SK-N-SH treated with all-trans-retinoic acid at 6 μM for 48 hours (cell line): ENCODE measurements around the gene CEACAM18.

Source experiments
- ATAC-seq: fragments of 200-7000 bp; cut with Tn5 transposase; 3 replicates; pipeline ENCODE4 v1.9.1; 2020; ENCODE audit warnings: mild to moderate bottlenecking, moderate library complexity
- ARNTL ChIP-seq: fragments of 450-650 bp; formaldehyde crosslinking; IDR thresholded peaks from 2 replicates; pipeline ENCODE4 v1.5.0; 2020; ENCODE audit warnings: low read depth, mild to moderate bottlenecking, moderate library complexity, borderline replicate concordance
- BACH2 ChIP-seq: fragments of 250-450 bp; sonication (Bioruptor Pico); IDR thresholded peaks from 2 replicates; pipeline ENCODE4 v1.9.0; 2021; ENCODE audit warnings: mild to moderate bottlenecking, borderline replicate concordance
- CSDC2 ChIP-seq: fragments of 250-450 bp; sonication (Bioruptor Pico); IDR thresholded peaks from 2 replicates; pipeline ENCODE4 v1.5.0; 2020; ENCODE audit warnings: mild to moderate bottlenecking, moderate library complexity
- ESRRG ChIP-seq: fragments of 250-450 bp; sonication (Bioruptor Pico); IDR thresholded peaks from 2 replicates; pipeline ENCODE4 v1.6.1; 2021; ENCODE audit warnings: mild to moderate bottlenecking
- GLIS3 ChIP-seq: fragments of 250-450 bp; sonication (Bioruptor Pico); IDR thresholded peaks from 2 replicates; pipeline ENCODE4 v1.5.0; 2020; ENCODE audit warnings: mild to moderate bottlenecking, moderate library complexity
- ISL1 ChIP-seq: fragments of 250-450 bp; sonication (Bioruptor Pico); IDR thresholded peaks from 2 replicates; pipeline ENCODE4 v2.1.2; 2022; ENCODE audit warnings: mild to moderate bottlenecking, moderate library complexity
- OSR1 ChIP-seq: fragments of 250-450 bp; sonication (Bioruptor Pico); IDR thresholded peaks from 2 replicates; pipeline ENCODE4 v1.8.0; 2022; ENCODE audit warnings: moderate library complexity, mild to moderate bottlenecking, inconsistent platforms
- PPARA ChIP-seq: fragments of 250-450 bp; sonication (Bioruptor Pico); IDR thresholded peaks from 2 replicates; pipeline ENCODE4 v1.5.0; 2020; ENCODE audit warnings: mild to moderate bottlenecking, borderline replicate concordance
- RARB ChIP-seq: fragments of 250-450 bp; sonication (Bioruptor Pico); IDR thresholded peaks from 2 replicates; pipeline ENCODE4 v1.8.0; 2021; ENCODE audit warnings: mild to moderate bottlenecking, moderate library complexity
- SNAI2 ChIP-seq: fragments of 250-450 bp; sonication (Bioruptor Pico); IDR thresholded peaks from 2 replicates; pipeline ENCODE4 v1.5.0; 2020; ENCODE audit warnings: mild to moderate bottlenecking, moderate library complexity
- TCF4 ChIP-seq: fragments of 250-450 bp; sonication (Bioruptor Pico); IDR thresholded peaks from 2 replicates; pipeline ENCODE4 v1.8.0; 2021; ENCODE audit warnings: mild to moderate bottlenecking, moderate library complexity, borderline replicate concordance
- ZC3H10 ChIP-seq: fragments of 250-450 bp; sonication (Bioruptor Pico); IDR thresholded peaks from 2 replicates; pipeline ENCODE4 v1.5.1; 2021; ENCODE audit warnings: mild to moderate bottlenecking, moderate library complexity
- ZFP3 ChIP-seq: fragments of 250-450 bp; sonication (Bioruptor Pico); IDR thresholded peaks from 2 replicates; pipeline ENCODE4 v1.5.0; 2020; ENCODE audit warnings: mild to moderate bottlenecking, moderate library complexity
- ZFP30 ChIP-seq: fragments of 450-650 bp; formaldehyde crosslinking; IDR thresholded peaks from 2 replicates; pipeline ENCODE4 v1.5.0; 2022; ENCODE audit warnings: mild to moderate bottlenecking, moderate library complexity
- ZNF565 ChIP-seq: fragments of 450-650 bp; formaldehyde crosslinking; conservative IDR thresholded peaks from 2 replicates; pipeline ENCODE4 v1.5.0; 2020; ENCODE audit warnings: low read depth, mild to moderate bottlenecking, moderate library complexity
- ZNF70 ChIP-seq: fragments of 450-650 bp; formaldehyde crosslinking; IDR thresholded peaks from 2 replicates; pipeline ENCODE4 v1.5.0; 2020; ENCODE audit warnings: mild to moderate bottlenecking, moderate library complexity
- ZNF8 ChIP-seq: fragments of 450-650 bp; formaldehyde crosslinking; IDR thresholded peaks from 2 replicates; pipeline ENCODE4 v1.5.0; 2020; ENCODE audit warnings: mild to moderate bottlenecking, moderate library complexity
- TF ChIP-seq, protein P1 (sequence below): fragments of 250-450 bp; sonication (Bioruptor Pico); IDR thresholded peaks from 2 replicates; pipeline ENCODE4 v1.5.1; 2021; ENCODE audit warnings: mild to moderate bottlenecking, moderate library complexity
- TF ChIP-seq, protein P2 (sequence below): fragments of 250-450 bp; sonication (Bioruptor Pico); IDR thresholded peaks from 2 replicates; pipeline ENCODE4 v1.8.0; 2020; ENCODE audit warnings: mild to moderate bottlenecking, moderate library complexity, borderline replicate concordance
- TF ChIP-seq, protein P3 (sequence below): fragments of 250-450 bp; sonication (Bioruptor Pico); IDR thresholded peaks from 2 replicates; pipeline ENCODE4 v1.5.1; 2020; ENCODE audit warnings: low read depth, mild to moderate bottlenecking, moderate library complexity
- TF ChIP-seq, protein P4 (sequence below): fragments of 250-450 bp; sonication (Bioruptor Pico); IDR thresholded peaks from 2 replicates; pipeline ENCODE4 v1.8.0; 2021; ENCODE audit warnings: low read depth, mild to moderate bottlenecking, moderate library complexity, borderline replicate concordance
- TF ChIP-seq, protein P5 (sequence below): fragments of 250-450 bp; sonication (Bioruptor Pico); IDR thresholded peaks from 2 replicates; pipeline ENCODE4 v1.5.0; 2020; ENCODE audit warnings: mild to moderate bottlenecking, moderate library complexity

Gene CEACAM18

DNA sequence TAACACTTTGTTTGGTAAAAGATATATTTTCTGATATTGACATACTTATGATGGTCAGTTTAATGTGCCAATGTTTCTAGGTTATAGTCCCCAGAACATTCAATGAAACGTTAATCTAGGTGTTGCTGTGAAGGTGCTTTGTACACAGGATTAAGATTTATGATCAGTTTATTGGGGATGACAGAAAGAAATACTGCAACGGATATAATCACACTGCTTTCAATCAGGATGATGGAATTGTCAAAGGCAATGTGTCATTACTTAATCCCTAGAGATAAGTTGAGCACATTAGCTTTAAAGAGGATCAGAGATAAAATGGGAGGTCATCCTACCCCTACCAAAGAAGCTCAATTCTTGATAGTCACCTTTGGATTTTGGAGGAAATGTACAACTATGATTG is 35.6 kb downstream of the CEACAM18 start (continued):
- TF ChIP-seq, protein P1, sequence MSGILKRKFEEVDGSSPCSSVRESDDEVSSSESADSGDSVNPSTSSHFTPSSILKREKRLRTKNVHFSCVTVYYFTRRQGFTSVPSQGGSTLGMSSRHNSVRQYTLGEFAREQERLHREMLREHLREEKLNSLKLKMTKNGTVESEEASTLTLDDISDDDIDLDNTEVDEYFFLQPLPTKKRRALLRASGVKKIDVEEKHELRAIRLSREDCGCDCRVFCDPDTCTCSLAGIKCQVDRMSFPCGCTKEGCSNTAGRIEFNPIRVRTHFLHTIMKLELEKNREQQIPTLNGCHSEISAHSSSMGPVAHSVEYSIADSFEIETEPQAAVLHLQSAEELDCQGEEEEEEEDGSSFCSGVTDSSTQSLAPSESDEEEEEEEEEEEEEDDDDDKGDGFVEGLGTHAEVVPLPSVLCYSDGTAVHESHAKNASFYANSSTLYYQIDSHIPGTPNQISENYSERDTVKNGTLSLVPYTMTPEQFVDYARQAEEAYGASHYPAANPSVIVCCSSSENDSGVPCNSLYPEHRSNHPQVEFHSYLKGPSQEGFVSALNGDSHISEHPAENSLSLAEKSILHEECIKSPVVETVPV (CRISPR knock-in tag): no peak

DNA sequence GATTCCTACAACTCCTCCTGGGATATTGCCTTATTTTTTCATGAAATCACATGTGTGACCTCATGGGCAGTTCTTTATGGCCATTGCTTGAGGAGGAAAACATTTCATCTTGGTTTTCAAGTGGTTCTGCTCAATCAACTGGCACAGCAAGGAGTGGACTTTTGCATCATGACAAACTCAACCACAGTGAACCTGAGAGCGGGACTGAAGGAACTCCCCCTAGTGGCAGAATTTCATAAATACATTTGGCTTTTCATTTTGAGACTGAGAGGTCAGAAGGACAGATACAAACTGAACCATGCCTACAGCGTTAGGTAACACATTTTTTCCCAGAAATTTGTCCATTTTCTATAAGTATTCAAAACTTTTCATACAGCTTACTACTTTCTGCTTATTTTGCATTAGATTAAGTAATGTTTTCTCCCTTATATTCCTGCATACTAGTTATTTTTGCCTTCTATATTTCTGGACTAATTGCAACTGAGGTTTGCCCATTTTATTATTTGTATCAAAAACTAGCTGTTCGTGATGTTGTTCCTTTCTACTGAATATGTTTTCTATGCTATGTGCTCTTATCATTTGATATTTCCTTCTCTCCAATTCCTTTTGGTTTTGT is 36.6 kb downstream of the CEACAM18 start:
- peak; percentile 76 for ATAC-seq
- TF ChIP-seq ISL1 (CRISPR knock-in tag) (no peak), ZC3H10 (CRISPR knock-in tag) (no peak), ZNF8 (CRISPR knock-in tag) (no peak), RARB (CRISPR knock-in tag) (no peak), GLIS3 (no peak), ARNTL (CRISPR knock-in tag) (no peak), ESRRG (CRISPR knock-in tag) (no peak), ZFP30 (CRISPR knock-in tag) (no peak), SNAI2 (CRISPR knock-in tag) (no peak), OSR1 (CRISPR knock-in tag) (no peak), ZNF70 (CRISPR knock-in tag) (no peak), BACH2 (no peak)
- TF ChIP-seq, protein P2, sequence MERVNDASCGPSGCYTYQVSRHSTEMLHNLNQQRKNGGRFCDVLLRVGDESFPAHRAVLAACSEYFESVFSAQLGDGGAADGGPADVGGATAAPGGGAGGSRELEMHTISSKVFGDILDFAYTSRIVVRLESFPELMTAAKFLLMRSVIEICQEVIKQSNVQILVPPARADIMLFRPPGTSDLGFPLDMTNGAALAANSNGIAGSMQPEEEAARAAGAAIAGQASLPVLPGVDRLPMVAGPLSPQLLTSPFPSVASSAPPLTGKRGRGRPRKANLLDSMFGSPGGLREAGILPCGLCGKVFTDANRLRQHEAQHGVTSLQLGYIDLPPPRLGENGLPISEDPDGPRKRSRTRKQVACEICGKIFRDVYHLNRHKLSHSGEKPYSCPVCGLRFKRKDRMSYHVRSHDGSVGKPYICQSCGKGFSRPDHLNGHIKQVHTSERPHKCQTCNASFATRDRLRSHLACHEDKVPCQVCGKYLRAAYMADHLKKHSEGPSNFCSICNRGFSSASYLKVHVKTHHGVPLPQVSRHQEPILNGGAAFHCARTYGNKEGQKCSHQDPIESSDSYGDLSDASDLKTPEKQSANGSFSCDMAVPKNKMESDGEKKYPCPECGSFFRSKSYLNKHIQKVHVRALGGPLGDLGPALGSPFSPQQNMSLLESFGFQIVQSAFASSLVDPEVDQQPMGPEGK (CRISPR knock-in tag): no peak
- TF ChIP-seq, protein P3, sequence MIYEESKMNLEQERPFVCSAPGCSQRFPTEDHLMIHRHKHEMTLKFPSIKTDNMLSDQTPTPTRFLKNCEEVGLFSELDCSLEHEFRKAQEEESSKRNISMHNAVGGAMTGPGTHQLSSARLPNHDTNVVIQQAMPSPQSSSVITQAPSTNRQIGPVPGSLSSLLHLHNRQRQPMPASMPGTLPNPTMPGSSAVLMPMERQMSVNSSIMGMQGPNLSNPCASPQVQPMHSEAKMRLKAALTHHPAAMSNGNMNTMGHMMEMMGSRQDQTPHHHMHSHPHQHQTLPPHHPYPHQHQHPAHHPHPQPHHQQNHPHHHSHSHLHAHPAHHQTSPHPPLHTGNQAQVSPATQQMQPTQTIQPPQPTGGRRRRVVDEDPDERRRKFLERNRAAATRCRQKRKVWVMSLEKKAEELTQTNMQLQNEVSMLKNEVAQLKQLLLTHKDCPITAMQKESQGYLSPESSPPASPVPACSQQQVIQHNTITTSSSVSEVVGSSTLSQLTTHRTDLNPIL (CRISPR knock-in tag): no peak
- TF ChIP-seq, protein P4, sequence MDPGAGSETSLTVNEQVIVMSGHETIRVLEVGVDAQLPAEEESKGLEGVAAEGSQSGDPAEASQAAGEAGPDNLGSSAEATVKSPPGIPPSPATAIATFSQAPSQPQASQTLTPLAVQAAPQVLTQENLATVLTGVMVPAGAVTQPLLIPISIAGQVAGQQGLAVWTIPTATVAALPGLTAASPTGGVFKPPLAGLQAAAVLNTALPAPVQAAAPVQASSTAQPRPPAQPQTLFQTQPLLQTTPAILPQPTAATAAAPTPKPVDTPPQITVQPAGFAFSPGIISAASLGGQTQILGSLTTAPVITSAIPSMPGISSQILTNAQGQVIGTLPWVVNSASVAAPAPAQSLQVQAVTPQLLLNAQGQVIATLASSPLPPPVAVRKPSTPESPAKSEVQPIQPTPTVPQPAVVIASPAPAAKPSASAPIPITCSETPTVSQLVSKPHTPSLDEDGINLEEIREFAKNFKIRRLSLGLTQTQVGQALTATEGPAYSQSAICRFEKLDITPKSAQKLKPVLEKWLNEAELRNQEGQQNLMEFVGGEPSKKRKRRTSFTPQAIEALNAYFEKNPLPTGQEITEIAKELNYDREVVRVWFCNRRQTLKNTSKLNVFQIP (CRISPR knock-in tag): no peak
- TF ChIP-seq, protein P5, sequence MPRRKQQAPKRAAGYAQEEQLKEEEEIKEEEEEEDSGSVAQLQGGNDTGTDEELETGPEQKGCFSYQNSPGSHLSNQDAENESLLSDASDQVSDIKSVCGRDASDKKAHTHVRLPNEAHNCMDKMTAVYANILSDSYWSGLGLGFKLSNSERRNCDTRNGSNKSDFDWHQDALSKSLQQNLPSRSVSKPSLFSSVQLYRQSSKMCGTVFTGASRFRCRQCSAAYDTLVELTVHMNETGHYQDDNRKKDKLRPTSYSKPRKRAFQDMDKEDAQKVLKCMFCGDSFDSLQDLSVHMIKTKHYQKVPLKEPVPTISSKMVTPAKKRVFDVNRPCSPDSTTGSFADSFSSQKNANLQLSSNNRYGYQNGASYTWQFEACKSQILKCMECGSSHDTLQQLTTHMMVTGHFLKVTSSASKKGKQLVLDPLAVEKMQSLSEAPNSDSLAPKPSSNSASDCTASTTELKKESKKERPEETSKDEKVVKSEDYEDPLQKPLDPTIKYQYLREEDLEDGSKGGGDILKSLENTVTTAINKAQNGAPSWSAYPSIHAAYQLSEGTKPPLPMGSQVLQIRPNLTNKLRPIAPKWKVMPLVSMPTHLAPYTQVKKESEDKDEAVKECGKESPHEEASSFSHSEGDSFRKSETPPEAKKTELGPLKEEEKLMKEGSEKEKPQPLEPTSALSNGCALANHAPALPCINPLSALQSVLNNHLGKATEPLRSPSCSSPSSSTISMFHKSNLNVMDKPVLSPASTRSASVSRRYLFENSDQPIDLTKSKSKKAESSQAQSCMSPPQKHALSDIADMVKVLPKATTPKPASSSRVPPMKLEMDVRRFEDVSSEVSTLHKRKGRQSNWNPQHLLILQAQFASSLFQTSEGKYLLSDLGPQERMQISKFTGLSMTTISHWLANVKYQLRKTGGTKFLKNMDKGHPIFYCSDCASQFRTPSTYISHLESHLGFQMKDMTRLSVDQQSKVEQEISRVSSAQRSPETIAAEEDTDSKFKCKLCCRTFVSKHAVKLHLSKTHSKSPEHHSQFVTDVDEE: no peak
- TF ChIP-seq, all 23 proteins: peak for 0

DNA sequence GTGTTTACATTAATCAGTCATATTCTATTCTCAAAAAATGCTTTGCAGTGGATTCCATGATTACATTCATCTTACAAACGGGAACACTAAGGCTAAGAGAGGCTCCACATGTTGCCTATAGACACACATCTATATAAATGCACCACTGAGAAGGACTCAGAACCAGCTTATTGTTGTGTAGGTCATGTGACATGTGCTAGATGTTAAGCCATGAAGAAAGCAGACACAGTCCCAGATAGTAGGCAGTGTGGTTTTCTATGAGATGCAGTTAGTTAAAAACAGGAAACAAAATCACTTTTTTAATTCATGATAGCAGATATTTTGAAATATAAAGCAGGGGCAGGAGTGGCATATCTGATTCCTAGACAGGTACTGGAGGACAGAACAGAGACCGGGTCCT is 42.4 kb downstream of the CEACAM18 start:
- no peak for TF ChIP-seq ZC3H10 (CRISPR knock-in tag)
- TF ChIP-seq ESRRG (CRISPR knock-in tag): no peak
- no peak for TF ChIP-seq ISL1 (CRISPR knock-in tag)
- no peak for TF ChIP-seq SNAI2 (CRISPR knock-in tag)
- no peak for TF ChIP-seq TCF4 (CRISPR knock-in tag)
- TF ChIP-seq PPARA (CRISPR knock-in tag): no peak
- TF ChIP-seq, protein P3 (CRISPR knock-in tag): no peak
- TF ChIP-seq ARNTL (CRISPR knock-in tag): no peak
- TF ChIP-seq, protein P1 (CRISPR knock-in tag): no peak
- no peak for TF ChIP-seq GLIS3
- no peak for TF ChIP-seq ZNF565 (CRISPR knock-in tag)
- TF ChIP-seq CSDC2 (CRISPR knock-in tag): no peak
- no peak for TF ChIP-seq RARB (CRISPR knock-in tag)
- TF ChIP-seq ZFP30 (CRISPR knock-in tag): no peak
- TF ChIP-seq ZNF8 (CRISPR knock-in tag): no peak
- TF ChIP-seq, protein P2 (CRISPR knock-in tag): no peak
- TF ChIP-seq ZFP3 (CRISPR knock-in tag): no peak
- no peak for TF ChIP-seq OSR1 (CRISPR knock-in tag)
- TF ChIP-seq ZNF70 (CRISPR knock-in tag): no peak
- no peak for TF ChIP-seq BACH2
- ATAC-seq: no peak
